Heart right ventricle (tissue), 16 donors: ENCODE measurements around the gene PCCA. TPM values are rescaled to one million over a fixed set of nuclear protein-coding genes. Genes with fewer than 3 reads are reported as not detected.
"Not testable (repeated sequence)": the region's sequence is repeated elsewhere in the genome, so short reads cannot be mapped to it uniquely, and the experiment has no call there.

ENCODE experiments used
- ATAC-seq, 8 donors: fragments of 200-7000 bp; cut with Tn5 transposase; one replicate each; pipeline ENCODE4 v1.9.1; 2020; ENCODE audit warnings: mild to moderate bottlenecking in 8 of 8, moderate library complexity in 8 of 8, moderate number of reproducible peaks in 1 of 8
- DNase-seq, 2 donors: peaks; one replicate each; pipeline ENCODE4 v3.0.0-alpha.2; 2020
- H3K27ac ChIP-seq, 10 donors: fragments of 200-600 bp; sonication (generic) in 2 of 10; one replicate each; pipeline versions ENCODE4 v1.5.0 to v1.8.0; 2020 to 2022; ENCODE audit warnings: mild to moderate bottlenecking in 3 of 10
- H3K27me3 ChIP-seq, 7 donors: fragments of 200-600 bp; one replicate each; pipeline ENCODE4 v1.8.0; 2021 to 2022; ENCODE audit warnings: mild to moderate bottlenecking in 2 of 7
- H3K36me3 ChIP-seq, 9 donors: fragments of 200-600 bp; sonication (generic) in 1 of 9; one replicate each; pipeline versions ENCODE4 v1.5.0 to v1.8.0; 2020 to 2022; ENCODE audit warnings: mild to moderate bottlenecking in 2 of 9
- H3K4me1 ChIP-seq, 9 donors: fragments of 200-600 bp; sonication (generic) in 1 of 9; one replicate each; pipeline versions ENCODE4 v1.5.0 to v1.8.0; 2020 to 2022; ENCODE audit warnings: mild to moderate bottlenecking in 4 of 9
- H3K4me3 ChIP-seq, 10 donors: fragments of 200-600 bp; sonication (generic) in 2 of 10; one replicate each; pipeline versions ENCODE4 v1.5.0 to v1.8.0; 2020 to 2022; ENCODE audit warnings: mild to moderate bottlenecking in 7 of 10, moderate library complexity in 2 of 10
- H3K9me3 ChIP-seq, 11 donors: fragments of 200-600 bp in 10 of 11; sonication (generic) in 2 of 11; one replicate each; pipeline versions ENCODE4 v1.5.0 to v1.8.0; 2013 to 2022; ENCODE audit warnings: mild to moderate bottlenecking in 2 of 11, control low read depth in 1 of 11, moderate library complexity in 1 of 11
- WGBS, 2 donors: extraction: QIAGEN DNeasy Blood & Tissue Kit; methylation state at CpG; one replicate each; pipeline ENCODE4 v1.1.7; 2013; ENCODE audit warnings: inconsistent platforms in 1 of 2; 5-methylcytosine and 5-hydroxymethylcytosine counted together
- intact Hi-C, 10 donors: fragments of 100-400 bp; cut with DNase I; formaldehyde crosslinking; loops; one replicate each; pipeline versions ENCODE4 v1.11.1 to v1.14.2; 2022
- polyA plus RNA-seq, 2 donors: library from polyadenylated mRNA; stranded (reverse); fragments of 200-250 nt; gene quantifications; one replicate each; pipeline ENCODE4 v1.2.3, GENCODE V29; 2013
- total RNA-seq, 10 donors: library from RNA; stranded (reverse); fragmentation: NEBNext Ultra II Directional in 3 of 10; extraction: Animal tissue kit (Norgen Biotek cat#: 25700) in 3 of 10; gene quantifications; one replicate each; pipeline versions ENCODE4 v1.2.1 to v1.2.4, GENCODE V29; 2021 to 2023
- TF ChIP-seq, protein P1 (sequence below), 9 donors: fragments of 200-600 bp; sonication (generic) in 2 of 9; IDR thresholded peaks; one replicate each; pipeline versions ENCODE4 v1.5.0 to v1.8.0; 2021 to 2022; ENCODE audit warnings: antibody characterized with exemption in 9 of 9, mild to moderate bottlenecking in 5 of 9, moderate library complexity in 1 of 9
- donor health status: Arrhythmogenic right ventricular cardiomyopathy.
- donor health status: ischemic (EF 13 %, LVEDD 7.1; RV severe dilation, severe dysfunction).
- donor health status: healthy with polysubstance abuse.
- donor health status: DM: no; HTN: yes; CAD: no.
- donor health status: DM: no; HTN: no; CAD: no.
- donor health status: ischemic (EF 25% LVEDD 6.9; RV normal size, moderate dysfunction).
- donor health status: ischemic (EF 25% LVEDD 5.7; RV mildly dilated, moderate dysfunction).
- donor health status: healthy.
- donor health status: DM: yes; HTN: yes; CAD: no.
- donor health status: Ischemic cardiomyopathy.
- donor health status: ischemic (EF 35%, LVEDD 5.7; RV mildly dilated, moderate dysfunction).
- donor health status: nonischemic (EF 11% LVEDD 7.7; RV severe dilation, severe dysfunction).
- donor health status: DM: yes; HTN: yes; CAD: no.
- donor health status: PGD.
- donor health status: ischemic (EF 29% LVEDD 5.4; RV normal size, mild dysfunction).
- donor health status: nonischemic (EF 23%, LVEDD 6.1; RV moderate dilation, normal function).

The PCCA gene
- total and polyA plus RNA-seq, 12 donors: 21.2 to 71.9 (median 60.7) TPM

DNA sequence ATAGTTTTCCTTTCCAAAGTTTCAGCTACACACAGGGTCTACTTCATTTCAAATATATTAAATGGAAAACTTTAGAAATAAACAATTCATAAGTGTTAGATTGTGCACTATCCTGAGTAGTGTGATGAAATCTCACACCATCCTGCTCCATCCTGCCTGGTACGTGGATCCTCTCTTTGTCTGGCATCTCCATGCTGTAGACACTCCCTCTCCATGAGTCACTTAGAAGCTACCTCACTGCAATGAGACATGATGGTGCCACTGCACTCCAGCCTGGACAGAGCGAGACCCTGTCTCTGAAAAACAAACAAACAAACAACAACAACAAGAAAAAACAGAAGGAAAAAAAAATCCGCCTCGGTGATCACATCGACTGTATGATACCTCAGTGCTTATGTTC lies 191.8 kb downstream of the PCCA start:
- TF ChIP-seq, protein P1, sequence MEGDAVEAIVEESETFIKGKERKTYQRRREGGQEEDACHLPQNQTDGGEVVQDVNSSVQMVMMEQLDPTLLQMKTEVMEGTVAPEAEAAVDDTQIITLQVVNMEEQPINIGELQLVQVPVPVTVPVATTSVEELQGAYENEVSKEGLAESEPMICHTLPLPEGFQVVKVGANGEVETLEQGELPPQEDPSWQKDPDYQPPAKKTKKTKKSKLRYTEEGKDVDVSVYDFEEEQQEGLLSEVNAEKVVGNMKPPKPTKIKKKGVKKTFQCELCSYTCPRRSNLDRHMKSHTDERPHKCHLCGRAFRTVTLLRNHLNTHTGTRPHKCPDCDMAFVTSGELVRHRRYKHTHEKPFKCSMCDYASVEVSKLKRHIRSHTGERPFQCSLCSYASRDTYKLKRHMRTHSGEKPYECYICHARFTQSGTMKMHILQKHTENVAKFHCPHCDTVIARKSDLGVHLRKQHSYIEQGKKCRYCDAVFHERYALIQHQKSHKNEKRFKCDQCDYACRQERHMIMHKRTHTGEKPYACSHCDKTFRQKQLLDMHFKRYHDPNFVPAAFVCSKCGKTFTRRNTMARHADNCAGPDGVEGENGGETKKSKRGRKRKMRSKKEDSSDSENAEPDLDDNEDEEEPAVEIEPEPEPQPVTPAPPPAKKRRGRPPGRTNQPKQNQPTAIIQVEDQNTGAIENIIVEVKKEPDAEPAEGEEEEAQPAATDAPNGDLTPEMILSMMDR (IDR thresholded peaks at IDR 0.05): no peak
- 97% methylated on average over 5 of the region's 5 CpGs for WGBS, 2 donors
- ATAC-seq: no peak
- Histone ChIP-seq H3K4me1 (no peaks in the 10 kb centered on the region), H3K4me3 (no peak overlapping the region), H3K36me3 (peaks cover 0 to 21% (median 0%) of the 10 kb centered on the region in 9 donors), H3K27ac (no peak overlapping the region), H3K9me3 (no peaks in the 10 kb centered on the region), H3K27me3 (no peaks in the 10 kb centered on the region)
- intact Hi-C loops: no loop called here
- DNase-seq: no peak

DNA sequence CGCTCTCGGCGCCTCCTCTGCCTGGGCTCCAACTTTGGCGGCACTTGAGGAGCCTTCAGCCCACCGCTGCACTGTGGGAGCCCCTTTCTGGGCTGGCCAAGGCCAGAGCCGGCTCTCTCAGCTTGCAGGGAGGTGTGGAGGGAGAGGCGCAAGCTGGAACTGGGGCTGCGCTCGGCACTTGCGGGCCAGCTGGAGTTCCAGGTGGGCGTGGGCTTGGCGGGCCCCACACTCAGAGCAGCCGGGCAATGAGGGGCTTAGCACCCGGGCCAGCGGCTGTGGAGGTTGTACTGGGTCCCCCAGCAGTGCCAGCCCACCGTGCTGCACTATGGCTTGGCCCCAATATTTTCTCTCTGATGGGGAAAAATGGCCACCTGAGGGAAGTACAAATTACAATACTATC lies 193.4 kb downstream of the PCCA start:
- 98 to 100% methylated on average over 16 of the region's 16 CpGs for WGBS, 2 donors
- H3K36me3 ChIP-seq: peaks cover 0 to 21% (median 0%) of the 10 kb centered on the region in 9 donors
- H3K4me3 ChIP-seq, DNase-seq, H3K27me3 ChIP-seq, intact Hi-C loops, H3K9me3 ChIP-seq, H3K27ac ChIP-seq, H3K4me1 ChIP-seq, ATAC-seq: not testable (repeated sequence)

DNA sequence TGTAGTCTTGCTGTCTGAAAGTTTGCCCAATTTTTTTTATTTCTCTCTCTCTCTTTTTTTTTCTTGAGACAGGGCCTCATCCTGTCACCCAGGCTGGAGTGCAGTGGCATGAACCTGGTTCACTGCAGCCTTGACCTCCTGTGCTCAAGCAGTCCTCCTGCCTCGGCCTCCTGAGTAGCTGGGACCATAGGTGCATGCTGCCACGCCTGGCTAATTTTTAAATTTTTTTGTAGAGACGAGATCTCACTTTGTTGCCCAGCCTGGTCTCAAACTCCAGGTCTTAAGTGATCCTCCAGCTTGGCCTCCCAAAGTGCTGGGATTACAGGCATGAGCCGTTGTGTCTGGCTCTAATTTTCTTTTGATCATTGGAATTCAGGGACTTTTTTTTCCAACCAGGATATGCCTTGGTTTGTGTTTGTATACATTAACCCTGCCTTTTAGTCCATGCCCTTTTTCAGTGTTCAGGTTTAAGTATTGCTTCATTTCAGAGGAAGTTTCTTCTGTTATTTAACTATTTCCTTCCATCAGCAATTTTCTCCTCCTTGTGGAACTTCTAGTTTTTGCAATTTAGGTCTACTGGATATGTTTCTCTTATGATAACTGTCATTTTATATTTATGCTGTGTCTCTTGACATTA lies 201.4 kb downstream of the PCCA start:
- 90 to 91% methylated on average over 4 of the region's 4 CpGs for WGBS, 2 donors
- H3K27me3 ChIP-seq: no peaks in the 10 kb centered on the region
- no peak overlapping the region for H3K27ac ChIP-seq
- ATAC-seq (no peak), DNase-seq (no peak)
- H3K36me3 ChIP-seq: peaks cover 0 to 8% (median 0%) of the 10 kb centered on the region in 9 donors
- TF ChIP-seq, protein P1 (IDR thresholded peaks at IDR 0.05): no peak
- peaks cover 0 to 5% (median 0%) of the 10 kb centered on the region in 9 donors for H3K4me1 ChIP-seq
- intact Hi-C loops: no loop called here
- H3K9me3 ChIP-seq: no peaks in the 10 kb centered on the region
- H3K4me3 ChIP-seq: no peak overlapping the region

DNA sequence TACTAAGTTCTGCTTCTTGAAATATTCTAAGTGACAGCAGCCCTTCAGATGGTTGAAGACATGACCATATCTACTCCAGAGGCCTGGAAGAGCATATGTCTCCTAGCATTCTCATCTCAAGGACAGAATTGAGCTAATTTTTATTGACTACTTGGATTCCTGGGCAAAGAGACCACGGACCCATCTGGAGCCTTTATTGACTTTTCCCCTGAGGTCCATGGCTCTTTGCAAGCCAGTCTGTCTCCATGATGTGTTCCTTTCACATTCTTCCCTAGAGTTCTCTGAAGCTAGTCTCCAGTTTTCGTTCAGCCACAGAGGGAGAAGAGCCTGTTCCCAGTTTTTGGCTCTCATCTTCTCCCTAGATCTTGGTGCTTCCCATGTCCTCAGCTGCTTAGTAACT lies 202.7 kb downstream of the PCCA start:
- Histone ChIP-seq H3K4me3 (no peak overlapping the region), H3K9me3 (no peaks in the 10 kb centered on the region), H3K4me1 (peaks cover 0 to 5% (median 0%) of the 10 kb centered on the region in 9 donors), H3K27ac (no peak overlapping the region), H3K27me3 (no peaks in the 10 kb centered on the region), H3K36me3 (peaks cover 0 to 8% (median 0%) of the 10 kb centered on the region in 9 donors)
- DNase-seq: no peak
- TF ChIP-seq, protein P1 (IDR thresholded peaks at IDR 0.05): no peak
- ATAC-seq: no peak
- 78 to 91% methylated on average over 2 of the region's 2 CpGs for WGBS, 2 donors
- intact Hi-C loops: no loop called here

DNA sequence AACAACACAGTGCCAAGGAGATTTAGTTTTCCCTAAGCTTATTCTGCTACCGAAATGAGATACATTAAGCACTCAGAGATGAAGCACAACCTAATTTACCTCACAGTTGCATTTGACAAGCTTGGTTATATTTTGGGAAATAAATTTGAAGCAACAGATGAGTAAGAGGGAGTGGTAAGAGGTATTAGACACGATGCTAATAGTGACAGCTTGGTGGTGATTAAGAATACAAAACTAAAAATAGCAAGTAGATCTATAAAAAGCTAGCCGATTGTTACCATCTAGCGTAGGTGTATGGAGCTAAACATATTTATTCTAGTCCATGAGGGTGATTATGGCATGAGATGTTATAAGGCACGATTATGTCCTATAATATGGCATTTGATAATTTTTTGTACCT lies 208.5 kb downstream of the PCCA start:
- peak in 3 of 8 donors; percentile 60 to 80 (median 61) for ATAC-seq
- no peaks in the 10 kb centered on the region for H3K27me3 ChIP-seq
- no peaks in the 10 kb centered on the region for H3K9me3 ChIP-seq
- DNase-seq: no peak
- TF ChIP-seq, protein P1 (IDR thresholded peaks at IDR 0.05): no peak
- no peak overlapping the region for H3K4me3 ChIP-seq
- intact Hi-C loops: no loop called here
- H3K27ac ChIP-seq: no peak overlapping the region
- no peaks in the 10 kb centered on the region for H3K36me3 ChIP-seq
- H3K4me1 ChIP-seq: peaks cover 0 to 11% (median 0%) of the 10 kb centered on the region in 9 donors
- 48 to 63% methylated on average over 5 of the region's 5 CpGs for WGBS, 2 donors
